Right lobe of liver (tissue), 4 donors: Measurements from ENCODE around the gene NDUFAF2.

Source experiments
- POLR2A ChIP-seq: fragments of 450-650 bp; IDR thresholded peaks from one replicate; pipeline ENCODE4 v1.6.1; 2017; ENCODE audit warnings: antibody characterized with exemption, mild to moderate bottlenecking
- TF ChIP-seq, protein P1 (sequence below), 4 donors: fragments of 200-600 bp in 3 of 4; fragments of 450-650 bp in 1 of 4; IDR thresholded peaks; one replicate each; pipeline versions ENCODE4 v1.5.1 to v1.8.0; 2016 to 2022; ENCODE audit warnings: antibody characterized with exemption in 4 of 4, mild to moderate bottlenecking in 2 of 4
- donor health status: DM: no; HTN: no; CAD: no.
- donor health status: DM: no; HTN: no; CAD: no.
- donor health status: DM: no; HTN: yes; CAD: no.

DNA sequence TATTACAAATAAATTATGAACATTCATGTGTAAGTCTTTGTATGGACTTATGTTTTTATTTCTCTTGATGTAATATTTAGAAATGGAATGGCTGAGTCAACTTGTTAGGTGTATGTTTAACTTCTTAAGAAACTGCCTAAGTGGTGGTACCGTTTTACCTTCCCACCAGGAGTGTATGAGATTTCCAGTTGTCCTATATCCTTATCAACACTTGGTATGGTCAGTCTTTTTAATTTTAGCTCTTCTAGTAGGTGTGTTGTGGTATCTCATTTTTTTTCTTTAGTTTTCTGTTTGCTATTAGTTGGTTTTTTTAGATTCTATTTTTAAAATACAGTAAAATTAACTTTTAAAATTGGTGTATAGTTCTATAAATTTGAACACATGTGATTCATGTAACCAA lies 3.7 kb downstream of the NDUFAF2 start:
- no peak for TF ChIP-seq POLR2A
- TF ChIP-seq, protein P1, sequence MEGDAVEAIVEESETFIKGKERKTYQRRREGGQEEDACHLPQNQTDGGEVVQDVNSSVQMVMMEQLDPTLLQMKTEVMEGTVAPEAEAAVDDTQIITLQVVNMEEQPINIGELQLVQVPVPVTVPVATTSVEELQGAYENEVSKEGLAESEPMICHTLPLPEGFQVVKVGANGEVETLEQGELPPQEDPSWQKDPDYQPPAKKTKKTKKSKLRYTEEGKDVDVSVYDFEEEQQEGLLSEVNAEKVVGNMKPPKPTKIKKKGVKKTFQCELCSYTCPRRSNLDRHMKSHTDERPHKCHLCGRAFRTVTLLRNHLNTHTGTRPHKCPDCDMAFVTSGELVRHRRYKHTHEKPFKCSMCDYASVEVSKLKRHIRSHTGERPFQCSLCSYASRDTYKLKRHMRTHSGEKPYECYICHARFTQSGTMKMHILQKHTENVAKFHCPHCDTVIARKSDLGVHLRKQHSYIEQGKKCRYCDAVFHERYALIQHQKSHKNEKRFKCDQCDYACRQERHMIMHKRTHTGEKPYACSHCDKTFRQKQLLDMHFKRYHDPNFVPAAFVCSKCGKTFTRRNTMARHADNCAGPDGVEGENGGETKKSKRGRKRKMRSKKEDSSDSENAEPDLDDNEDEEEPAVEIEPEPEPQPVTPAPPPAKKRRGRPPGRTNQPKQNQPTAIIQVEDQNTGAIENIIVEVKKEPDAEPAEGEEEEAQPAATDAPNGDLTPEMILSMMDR (IDR thresholded peaks at IDR 0.05): no peak
